Smooth muscle cell (in vitro differentiated cells): ENCODE data around the gene ADA. TPM values are rescaled to one million over a fixed set of nuclear protein-coding genes. Genes with fewer than 3 reads are reported as not detected.
"Not testable (repeated sequence)": the region's sequence is repeated elsewhere in the genome, so short reads cannot be mapped to it uniquely, and the experiment has no call there.

Source experiments
- DNase-seq: peaks from one replicate; lab custom pipeline; 2025; ENCODE audit not compliant: unreplicated experiment; lab: John Stamatoyannopoulos, UW
- H2AFZ ChIP-seq: fragments of 200-600 bp; sonication (generic); 2 replicates; pipeline ENCODE4 v1.6.0; 2016; ENCODE audit warnings: antibody characterized with exemption, low read depth, mild to moderate bottlenecking
- H3F3A ChIP-seq: fragments of 200-600 bp; sonication (generic); 2 replicates; pipeline ENCODE4 v1.6.0; 2017; ENCODE audit warnings: antibody characterized with exemption, low read depth
- H3K27ac ChIP-seq: fragments of 200-600 bp; sonication (generic); 2 replicates; pipeline ENCODE4 v1.5.1; 2016; ENCODE audit warnings: low read depth, mild to moderate bottlenecking
- H3K27me3 ChIP-seq: fragments of 200-600 bp; sonication (generic); 2 replicates; pipeline ENCODE4 v1.6.1; 2016; ENCODE audit warnings: low read depth, mild to moderate bottlenecking
- H3K36me3 ChIP-seq: fragments of 200-600 bp; sonication (generic); 2 replicates; pipeline ENCODE4 v1.5.1; 2016; ENCODE audit warnings: low read depth
- H3K4me1 ChIP-seq: fragments of 200-600 bp; sonication (generic); 2 replicates; pipeline ENCODE4 v1.5.1; 2016; ENCODE audit warnings: low read depth
- H3K4me2 ChIP-seq: fragments of 200-600 bp; sonication (generic); 2 replicates; pipeline ENCODE4 v1.6.0; 2016; ENCODE audit warnings: mild to moderate bottlenecking
- H3K4me3 ChIP-seq: fragments of 200-600 bp; sonication (generic); 2 replicates; pipeline ENCODE4 v1.5.1; 2016; ENCODE audit warnings: mild to moderate bottlenecking
- H3K79me2 ChIP-seq: fragments of 200-600 bp; sonication (generic); 2 replicates; pipeline ENCODE4 v1.6.0; 2016; ENCODE audit warnings: low read depth, mild to moderate bottlenecking
- H3K9ac ChIP-seq: fragments of 200-600 bp; sonication (generic); 2 replicates; pipeline ENCODE4 v1.6.0; 2016; ENCODE audit warnings: low read depth
- H3K9me3 ChIP-seq: fragments of 200-600 bp; sonication (generic); replicated peaks from 2 replicates; pipeline ENCODE4 v1.5.1; 2016; ENCODE audit warnings: low read depth
- H4K20me1 ChIP-seq: fragments of 200-600 bp; sonication (generic); 2 replicates; pipeline ENCODE4 v1.6.0; 2016; ENCODE audit warnings: low read depth
- CTCF ChIP-seq: fragments of 200-600 bp; sonication (generic); IDR thresholded peaks from 2 replicates; pipeline ENCODE4 v1.5.1; 2017; ENCODE audit warnings: borderline replicate concordance, mild to moderate bottlenecking, antibody characterized with exemption; ENCODE audit not compliant: insufficient read depth, poor library complexity, severe bottlenecking
- WGBS: methylation state at CpG from one replicate; pipeline ENCODE4 v1.1.7; 2016; ENCODE audit warnings: low lambda C conversion rate; 5-methylcytosine and 5-hydroxymethylcytosine counted together
- polyA plus RNA-seq: library from polyadenylated mRNA; unstranded; fragments of >200 nt; fragmentation: Nextera tagmentation; extraction: Ambion mirVana; gene quantifications from 2 replicates; pipeline ENCODE4 v1.2.1, GENCODE V29; 2016
- total RNA-seq: library from RNA; depleted of rRNA; stranded (reverse); fragments of >200 nt; gene quantifications from 2 replicates; pipeline ENCODE4 v1.2.3, GENCODE V29; 2014

The ADA gene
- total RNA-seq (25.1 and 28.4 TPM in 2 replicates), polyA plus RNA-seq (32.5 and 35.2 TPM in 2 replicates)

GRCh38 chr20:44651684-44652423 is at the start of gene ADA:
Gene ADA (minus strand): TSS chr20:44651699. CDS start chr20:44651607, 92 bp downstream.
- H3K27ac ChIP-seq: no peak within 1 kb of the TSS
- peaks cover 19% of the 10 kb centered on the region for H3K4me1 ChIP-seq
- H3K27me3 ChIP-seq: no peaks in the 10 kb centered on the region
- under 1% methylated on average over 46 of the region's 68 CpGs for WGBS
- H3K36me3 ChIP-seq: no peaks in the 10 kb centered on the region
- H3K9ac ChIP-seq: peak within 1 kb of the TSS; percentile 61
- no peaks in the 10 kb centered on the region for H3F3A ChIP-seq
- no peaks in the 10 kb centered on the region for H3K9me3 ChIP-seq
- DNase-seq: peak; percentile 62
- peak within 1 kb of the TSS; percentile 96 for H3K4me3 ChIP-seq
- no peak for TF ChIP-seq CTCF
- H2AFZ ChIP-seq: peak within 1 kb of the TSS; percentile 91
- no peaks in the 10 kb centered on the region for H3K79me2 ChIP-seq
- H3K4me2 ChIP-seq: peak within 1 kb of the TSS; percentile 98
- H4K20me1 ChIP-seq: no peaks in the 10 kb centered on the region

GRCh38 chr20:44700306-44700705 is 48.8 kb upstream of the ADA start:
- Histone ChIP-seq H3K4me1 (peaks cover 14% of the 10 kb centered on the region), H3K36me3 (no peaks in the 10 kb centered on the region), H3K9ac (no peak overlapping the region), H3K9me3 (no peaks in the 10 kb centered on the region), H2AFZ (no peak overlapping the region), H3K27me3 (no peaks in the 10 kb centered on the region), H4K20me1 (no peaks in the 10 kb centered on the region), H3F3A (peaks cover 8% of the 10 kb centered on the region), H3K79me2 (no peaks in the 10 kb centered on the region), H3K27ac (no peak overlapping the region), H3K4me3 (no peak overlapping the region), H3K4me2 (no peak overlapping the region)
- 93% methylated on average over 10 of the region's 11 CpGs for WGBS
- DNase-seq: no peak
- no peak for TF ChIP-seq CTCF

GRCh38 chr20:44698351-44698750 is 46.9 kb upstream of the ADA start:
- no peak for DNase-seq
- Histone ChIP-seq H3K27me3 (no peaks in the 10 kb centered on the region), H3K9me3 (no peaks in the 10 kb centered on the region), H3K27ac (no peak overlapping the region), H3K36me3 (no peaks in the 10 kb centered on the region), H3K79me2 (no peaks in the 10 kb centered on the region), H3K4me3 (no peak overlapping the region), H4K20me1 (no peaks in the 10 kb centered on the region), H3F3A (peaks cover 22% of the 10 kb centered on the region), H2AFZ (no peak overlapping the region), H3K4me1 (peaks cover 14% of the 10 kb centered on the region), H3K9ac (no peak overlapping the region), H3K4me2 (no peak overlapping the region)
- 42% methylated on average over 3 of the region's 3 CpGs for WGBS
- TF ChIP-seq CTCF: no peak

- not testable (repeated sequence) for H3K4me2 ChIP-seq, H3K9me3 ChIP-seq, H2AFZ ChIP-seq, H3K36me3 ChIP-seq, H3K9ac ChIP-seq, H3K27me3 ChIP-seq, H3K4me3 ChIP-seq, DNase-seq, H4K20me1 ChIP-seq, H3K27ac ChIP-seq, H3K79me2 ChIP-seq
- Histone ChIP-seq H3K4me1 (peaks cover 14% of the 10 kb centered on the region), H3F3A (peaks cover 26% of the 10 kb centered on the region)
- 98% methylated on average over 5 of the region's 5 CpGs for WGBS
Observed at GRCh38 chr20:44697041-44697440, 45.5 kb upstream of the ADA start.
